HepG2 (cell line): ENCODE results near the gene SLC29A1. TPM values are rescaled to one million over a fixed set of nuclear protein-coding genes. Genes with fewer than 3 reads are reported as not detected.

ENCODE experiments used
- BATF2 ChIP-seq: sonication (generic); formaldehyde crosslinking; IDR thresholded peaks from 2 replicates; pipeline ENCODE4 v1.8.0; 2022; ENCODE audit warnings: mild to moderate bottlenecking, missing genetic modification reagents, moderate library complexity
- CBX2 ChIP-seq, 2 experiments: fragments of 200-600 bp in 1 of 2; sonication (generic); formaldehyde crosslinking in 1 of 2; IDR thresholded peaks; 2 replicates each; pipeline versions ENCODE4 v1.7.0 to v1.8.1; 2018 to 2022; ENCODE audit warnings: low read depth in 2 of 2, low read length in 1 of 2, mild to moderate bottlenecking in 1 of 2, missing genetic modification reagents in 1 of 2
- CENPX ChIP-seq: sonication (generic); formaldehyde crosslinking; IDR thresholded peaks from 2 replicates; pipeline ENCODE4 v1.9.0; 2021; ENCODE audit warnings: mild to moderate bottlenecking, missing genetic modification reagents, moderate library complexity
- IRF1 ChIP-seq: sonication (generic); formaldehyde crosslinking; IDR thresholded peaks from 2 replicates; pipeline ENCODE4 v1.4.0; 2020; ENCODE audit warnings: low read depth, mild to moderate bottlenecking, missing genetic modification reagents
- JARID2 ChIP-seq: sonication (generic); formaldehyde crosslinking; IDR thresholded peaks from 2 replicates; pipeline ENCODE4 v1.8.1; 2023; ENCODE audit warnings: missing genetic modification reagents, inconsistent platforms; ENCODE audit not compliant: insufficient replicate concordance
- MBNL3 ChIP-seq: fragments of 250-450 bp; sonication (Bioruptor Pico); conservative IDR thresholded peaks from 2 replicates; pipeline ENCODE4 v1.8.0; 2022; ENCODE audit warnings: mild to moderate bottlenecking, inconsistent platforms
- SMAD1 ChIP-seq: sonication (generic); formaldehyde crosslinking; IDR thresholded peaks from 2 replicates; pipeline ENCODE4 v1.4.0; 2020; ENCODE audit warnings: missing genetic modification reagents, low read depth, mild to moderate bottlenecking, borderline replicate concordance
- SMYD3 ChIP-seq: sonication (generic); formaldehyde crosslinking; IDR thresholded peaks from 2 replicates; pipeline ENCODE4 v1.8.1; 2023; ENCODE audit warnings: mild to moderate bottlenecking, missing genetic modification reagents
- SNAI1 ChIP-seq: sonication (generic); formaldehyde crosslinking; IDR thresholded peaks from 2 replicates; pipeline ENCODE4 v1.5.0; 2020; ENCODE audit warnings: mild to moderate bottlenecking, missing genetic modification reagents, borderline replicate concordance
- THYN1 ChIP-seq: sonication (generic); formaldehyde crosslinking; IDR thresholded peaks from 2 replicates; pipeline ENCODE4 v1.8.1; 2023; ENCODE audit warnings: low read depth, mild to moderate bottlenecking, moderate library complexity, missing genetic modification reagents, borderline replicate concordance
- WIZ ChIP-seq: sonication (generic); formaldehyde crosslinking; IDR thresholded peaks from 2 replicates; pipeline ENCODE4 v1.5.1; 2020; ENCODE audit warnings: mild to moderate bottlenecking, missing genetic modification reagents
- ZFP37 ChIP-seq: sonication (generic); formaldehyde crosslinking; IDR thresholded peaks from 2 replicates; pipeline ENCODE4 v1.4.0; 2020; ENCODE audit warnings: missing genetic modification reagents, borderline replicate concordance
- ZIK1 ChIP-seq: sonication (generic); formaldehyde crosslinking; IDR thresholded peaks from 2 replicates; pipeline ENCODE4 v1.5.0; 2020; ENCODE audit warnings: mild to moderate bottlenecking, low read depth, missing genetic modification reagents, borderline replicate concordance
- ZNF20 ChIP-seq: sonication (generic); formaldehyde crosslinking; IDR thresholded peaks from 2 replicates; pipeline ENCODE4 v1.4.0; 2020; ENCODE audit warnings: mild to moderate bottlenecking, moderate library complexity, missing genetic modification reagents
- ZNF251 ChIP-seq: sonication (generic); formaldehyde crosslinking; IDR thresholded peaks from 2 replicates; pipeline ENCODE4 v1.9.0; 2021; ENCODE audit warnings: mild to moderate bottlenecking, missing genetic modification reagents
- ZNF350 ChIP-seq: sonication (generic); formaldehyde crosslinking; IDR thresholded peaks from 2 replicates; pipeline ENCODE4 v1.4.0; 2020; ENCODE audit warnings: mild to moderate bottlenecking, low read depth, missing genetic modification reagents, borderline replicate concordance
- ZNF496 ChIP-seq: sonication (generic); formaldehyde crosslinking; IDR thresholded peaks from 2 replicates; pipeline ENCODE4 v1.8.1; 2023; ENCODE audit warnings: mild to moderate bottlenecking, moderate library complexity, missing genetic modification reagents; ENCODE audit not compliant: insufficient replicate concordance
- ZNF530 ChIP-seq: sonication (generic); formaldehyde crosslinking; IDR thresholded peaks from 2 replicates; pipeline ENCODE4 v1.5.0; 2020; ENCODE audit warnings: low read depth, mild to moderate bottlenecking, missing genetic modification reagents
- ZNF7 ChIP-seq: IDR thresholded peaks from 2 replicates; pipeline ENCODE4 v1.6.1; 2016; ENCODE audit warnings: missing biosample characterization, missing genetic modification reagents
- ZNF777 ChIP-seq: sonication (generic); formaldehyde crosslinking; IDR thresholded peaks from 2 replicates; pipeline ENCODE4 v1.4.0; 2020; ENCODE audit warnings: missing genetic modification reagents
- polyA plus RNA-seq, 8 experiments: library from polyadenylated mRNA; depleted of rRNA in 3 of 8; stranded (reverse) in 7 of 8; unstranded in 1 of 8; fragments of >200 nt; fragmentation: Illumina TruSeq in 4 of 8; extraction: Trizol in 4 of 8; gene quantifications; 2 replicates each; pipeline versions ENCODE4 v1.2.1 to v1.2.3, GENCODE V29; 2011 to 2016; ENCODE audit warnings: low read depth in 4 of 8, missing spikeins in 1 of 8, mixed read lengths in 1 of 8; ENCODE audit not compliant: insufficient read depth in 1 of 8
- total RNA-seq, 5 experiments: library from RNA; depleted of rRNA; stranded (reverse); fragments of >200 nt; fragmentation: Illumina TruSeq; extraction: Trizol; gene quantifications; 2 replicates each; pipeline ENCODE4 v1.2.3, GENCODE V29; 2016; ENCODE audit warnings: low read depth in 1 of 5
- TF ChIP-seq, protein P1 (sequence below): fragments of 450-650 bp; IDR thresholded peaks from 2 replicates; pipeline ENCODE4 v1.6.1; 2017; ENCODE audit warnings: mild to moderate bottlenecking
- TF ChIP-seq, protein P2 (sequence below): sonication (generic); formaldehyde crosslinking; IDR thresholded peaks from 2 replicates; pipeline ENCODE4 v1.8.1; 2023; ENCODE audit warnings: missing genetic modification reagents, mild to moderate bottlenecking, borderline replicate concordance
- TF ChIP-seq, protein P3 (sequence below): sonication (generic); formaldehyde crosslinking; conservative IDR thresholded peaks from 2 replicates; pipeline ENCODE4 v1.8.1; 2023; ENCODE audit warnings: missing genetic modification reagents

SLC29A1 gene
- total and polyA plus RNA-seq, 2 of the 13 experiments (the other 11 are each of a cell fraction or from before 2014, with no cell fraction given) = 43.2 to 106 TPM

DNA sequence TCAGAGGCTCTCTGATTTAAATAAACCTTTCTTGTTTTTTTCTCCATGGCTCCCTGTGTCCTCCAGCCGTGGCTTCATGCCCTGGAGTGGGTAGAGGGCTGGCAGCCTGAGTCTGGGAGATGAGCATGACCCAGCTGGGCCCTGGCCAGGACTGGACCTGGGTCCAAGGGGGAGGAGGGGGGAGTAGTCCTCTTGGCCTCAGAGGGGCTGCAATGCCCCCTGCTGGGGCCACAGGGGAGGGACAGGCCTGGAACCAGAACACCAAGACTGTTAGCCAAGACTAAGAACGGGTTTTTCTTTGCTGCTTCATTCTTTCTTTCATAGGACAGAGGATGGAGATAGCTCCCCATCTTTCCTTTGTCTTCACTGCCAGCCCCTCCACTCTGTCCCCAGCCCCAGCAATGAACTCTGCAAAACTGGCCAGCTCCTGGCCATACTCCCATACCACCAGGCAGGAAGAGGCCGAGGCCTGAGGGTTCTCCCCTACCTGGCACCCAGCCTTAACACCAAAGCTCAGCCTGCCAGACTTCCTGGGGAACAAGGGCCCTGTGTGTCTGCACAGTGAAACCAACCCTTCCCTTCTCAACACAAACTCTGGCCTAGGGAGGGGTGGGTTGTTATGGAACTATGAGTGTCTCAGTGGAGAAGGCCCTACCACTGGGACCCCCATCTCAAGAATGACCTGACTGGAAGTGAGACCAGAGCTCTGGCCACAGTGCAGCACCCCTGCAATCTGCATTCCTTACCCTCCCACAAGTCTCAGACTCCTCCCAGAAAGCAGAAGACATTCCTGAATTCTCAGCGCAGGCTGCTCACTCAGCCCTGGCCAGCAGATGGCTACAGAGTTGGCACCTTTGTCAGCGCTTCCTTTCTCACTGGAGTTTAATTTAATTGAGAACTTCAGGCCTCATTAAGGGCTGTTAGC, 11.0 kb downstream of the SLC29A1 start (continued):
- no peak for TF ChIP-seq ZIK1
- TF ChIP-seq IRF1 (CRISPR knock-in tag) = no peak
- TF ChIP-seq, protein P1, sequence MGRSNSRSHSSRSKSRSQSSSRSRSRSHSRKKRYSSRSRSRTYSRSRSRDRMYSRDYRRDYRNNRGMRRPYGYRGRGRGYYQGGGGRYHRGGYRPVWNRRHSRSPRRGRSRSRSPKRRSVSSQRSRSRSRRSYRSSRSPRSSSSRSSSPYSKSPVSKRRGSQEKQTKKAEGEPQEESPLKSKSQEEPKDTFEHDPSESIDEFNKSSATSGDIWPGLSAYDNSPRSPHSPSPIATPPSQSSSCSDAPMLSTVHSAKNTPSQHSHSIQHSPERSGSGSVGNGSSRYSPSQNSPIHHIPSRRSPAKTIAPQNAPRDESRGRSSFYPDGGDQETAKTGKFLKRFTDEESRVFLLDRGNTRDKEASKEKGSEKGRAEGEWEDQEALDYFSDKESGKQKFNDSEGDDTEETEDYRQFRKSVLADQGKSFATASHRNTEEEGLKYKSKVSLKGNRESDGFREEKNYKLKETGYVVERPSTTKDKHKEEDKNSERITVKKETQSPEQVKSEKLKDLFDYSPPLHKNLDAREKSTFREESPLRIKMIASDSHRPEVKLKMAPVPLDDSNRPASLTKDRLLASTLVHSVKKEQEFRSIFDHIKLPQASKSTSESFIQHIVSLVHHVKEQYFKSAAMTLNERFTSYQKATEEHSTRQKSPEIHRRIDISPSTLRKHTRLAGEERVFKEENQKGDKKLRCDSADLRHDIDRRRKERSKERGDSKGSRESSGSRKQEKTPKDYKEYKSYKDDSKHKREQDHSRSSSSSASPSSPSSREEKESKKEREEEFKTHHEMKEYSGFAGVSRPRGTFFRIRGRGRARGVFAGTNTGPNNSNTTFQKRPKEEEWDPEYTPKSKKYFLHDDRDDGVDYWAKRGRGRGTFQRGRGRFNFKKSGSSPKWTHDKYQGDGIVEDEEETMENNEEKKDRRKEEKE = no peak
- TF ChIP-seq SNAI1 (CRISPR knock-in tag) = no peak
- TF ChIP-seq ZNF7 = no peak
- peak; percentile 53 for TF ChIP-seq ZNF350 (CRISPR knock-in tag)
- TF ChIP-seq ZNF777 (CRISPR knock-in tag) = no peak
- no peak for TF ChIP-seq ZNF20
- TF ChIP-seq JARID2 (CRISPR knock-in tag) = no peak
- TF ChIP-seq ZNF496 (CRISPR knock-in tag) = no peak
- no peak for TF ChIP-seq BATF2 (CRISPR knock-in tag)
- no peak for TF ChIP-seq WIZ (CRISPR knock-in tag)
- TF ChIP-seq CBX2 (IDR thresholded peaks at IDR 0.05; ENCODE audit: low read depth, low read length) = no peak
- no peak for TF ChIP-seq CBX2 (CRISPR knock-in tag; IDR thresholded peaks at IDR 0.05; ENCODE audit: low read depth)
- TF ChIP-seq SMAD1 (CRISPR knock-in tag) = no peak
- no peak for TF ChIP-seq ZNF251 (CRISPR knock-in tag)
- TF ChIP-seq THYN1 = no peak
- no peak for TF ChIP-seq CENPX (CRISPR knock-in tag)
- TF ChIP-seq, protein P2, sequence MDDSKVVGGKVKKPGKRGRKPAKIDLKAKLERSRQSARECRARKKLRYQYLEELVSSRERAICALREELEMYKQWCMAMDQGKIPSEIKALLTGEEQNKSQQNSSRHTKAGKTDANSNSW (CRISPR knock-in tag) = no peak
- no peak for TF ChIP-seq ZNF530 (CRISPR knock-in tag)
- no peak for TF ChIP-seq SMYD3 (CRISPR knock-in tag)
- no peak; the same call in 1 of the 2 replicates for TF ChIP-seq ZFP37 (CRISPR knock-in tag)
- TF ChIP-seq, protein P3, sequence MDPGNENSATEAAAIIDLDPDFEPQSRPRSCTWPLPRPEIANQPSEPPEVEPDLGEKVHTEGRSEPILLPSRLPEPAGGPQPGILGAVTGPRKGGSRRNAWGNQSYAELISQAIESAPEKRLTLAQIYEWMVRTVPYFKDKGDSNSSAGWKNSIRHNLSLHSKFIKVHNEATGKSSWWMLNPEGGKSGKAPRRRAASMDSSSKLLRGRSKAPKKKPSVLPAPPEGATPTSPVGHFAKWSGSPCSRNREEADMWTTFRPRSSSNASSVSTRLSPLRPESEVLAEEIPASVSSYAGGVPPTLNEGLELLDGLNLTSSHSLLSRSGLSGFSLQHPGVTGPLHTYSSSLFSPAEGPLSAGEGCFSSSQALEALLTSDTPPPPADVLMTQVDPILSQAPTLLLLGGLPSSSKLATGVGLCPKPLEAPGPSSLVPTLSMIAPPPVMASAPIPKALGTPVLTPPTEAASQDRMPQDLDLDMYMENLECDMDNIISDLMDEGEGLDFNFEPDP (CRISPR knock-in tag) = no peak
- TF ChIP-seq MBNL3 (CRISPR knock-in tag) = no peak
